Activated B cell treated with CpG ODN at 0.5 μM for 24 hours (primary cell): Measurements from ENCODE around the gene TMC2. TPM values are rescaled to one million over a fixed set of nuclear protein-coding genes. Genes with fewer than 3 reads are reported as not detected.
"Not testable (repeated sequence)": the region's sequence is repeated elsewhere in the genome, so short reads cannot be mapped to it uniquely, and the experiment has no call there.

Source experiments
- ATAC-seq: fragments of 200-7000 bp; cut with Tn5 transposase; one replicate; pipeline ENCODE4 v1.10.0; 2021; ENCODE audit warnings: low read depth, mild to moderate bottlenecking, moderate library complexity
- CTCF ChIA-PET: fragments of 350-600 bp; sonication (Branson Sonifier 250); formaldehyde crosslinking; loops from one replicate; lab custom pipeline; 2021; ENCODE audit warnings: antibody characterized with exemption; lab: Charles Lee
- POLR2A ChIA-PET: fragments of 350-600 bp; sonication (Branson Sonifier 250); formaldehyde crosslinking; loops from one replicate; lab custom pipeline; 2021; ENCODE audit warnings: antibody characterized with exemption; lab: Charles Lee
- DNase-seq: peaks from one replicate; pipeline ENCODE4 v3.0.0; 2022
- H3K27ac Mint-ChIP-seq: one replicate; pipeline ENCODE4 v1.8.0; 2020; ENCODE audit warnings: mixed read lengths
- H3K27me3 Mint-ChIP-seq: one replicate; pipeline ENCODE4 v1.8.0; 2021; ENCODE audit warnings: mixed read lengths
- H3K36me3 Mint-ChIP-seq: one replicate; pipeline ENCODE4 v1.8.0; 2021; ENCODE audit warnings: low read depth, mixed read lengths
- H3K4me1 Mint-ChIP-seq: one replicate; pipeline ENCODE4 v1.8.0; 2021; ENCODE audit warnings: mixed read lengths
- H3K4me3 Mint-ChIP-seq: one replicate; pipeline ENCODE4 v1.8.0; 2020; ENCODE audit warnings: mild to moderate bottlenecking, mixed read lengths
- H3K9me3 Mint-ChIP-seq: one replicate; pipeline ENCODE4 v1.8.0; 2020; ENCODE audit warnings: mixed read lengths
- intact Hi-C: fragments of 100-400 bp; cut with micrococcal nuclease; formaldehyde crosslinking; loops from one replicate; pipeline ENCODE4 v1.15.1; 2024
- total RNA-seq: library from RNA; stranded (reverse); gene quantifications from 2 replicates; pipeline ENCODE4 v1.2.3, GENCODE V29; 2022
- TF ChIP-seq, protein P1 (sequence below): fragments of 200-600 bp; IDR thresholded peaks from one replicate; pipeline ENCODE4 v1.8.0; 2022; ENCODE audit warnings: antibody characterized with exemption, mild to moderate bottlenecking

Gene TMC2, protein sequence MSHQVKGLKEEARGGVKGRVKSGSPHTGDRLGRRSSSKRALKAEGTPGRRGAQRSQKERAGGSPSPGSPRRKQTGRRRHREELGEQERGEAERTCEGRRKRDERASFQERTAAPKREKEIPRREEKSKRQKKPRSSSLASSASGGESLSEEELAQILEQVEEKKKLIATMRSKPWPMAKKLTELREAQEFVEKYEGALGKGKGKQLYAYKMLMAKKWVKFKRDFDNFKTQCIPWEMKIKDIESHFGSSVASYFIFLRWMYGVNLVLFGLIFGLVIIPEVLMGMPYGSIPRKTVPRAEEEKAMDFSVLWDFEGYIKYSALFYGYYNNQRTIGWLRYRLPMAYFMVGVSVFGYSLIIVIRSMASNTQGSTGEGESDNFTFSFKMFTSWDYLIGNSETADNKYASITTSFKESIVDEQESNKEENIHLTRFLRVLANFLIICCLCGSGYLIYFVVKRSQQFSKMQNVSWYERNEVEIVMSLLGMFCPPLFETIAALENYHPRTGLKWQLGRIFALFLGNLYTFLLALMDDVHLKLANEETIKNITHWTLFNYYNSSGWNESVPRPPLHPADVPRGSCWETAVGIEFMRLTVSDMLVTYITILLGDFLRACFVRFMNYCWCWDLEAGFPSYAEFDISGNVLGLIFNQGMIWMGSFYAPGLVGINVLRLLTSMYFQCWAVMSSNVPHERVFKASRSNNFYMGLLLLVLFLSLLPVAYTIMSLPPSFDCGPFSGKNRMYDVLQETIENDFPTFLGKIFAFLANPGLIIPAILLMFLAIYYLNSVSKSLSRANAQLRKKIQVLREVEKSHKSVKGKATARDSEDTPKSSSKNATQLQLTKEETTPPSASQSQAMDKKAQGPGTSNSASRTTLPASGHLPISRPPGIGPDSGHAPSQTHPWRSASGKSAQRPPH
- total RNA-seq = not detected in 2 replicates

- peaks cover 44% of the 10 kb centered on the region for H3K27me3 Mint-ChIP-seq
- H3K36me3 Mint-ChIP-seq = no peaks in the 10 kb centered on the region
Measured at GRCh38 chr20:2536560-2536986, at the start of gene TMC2. Gene TMC2, plus strand, starts transcription at chr20:2536573. Its CDS starts 49 bp downstream, at chr20:2536622.

DNA sequence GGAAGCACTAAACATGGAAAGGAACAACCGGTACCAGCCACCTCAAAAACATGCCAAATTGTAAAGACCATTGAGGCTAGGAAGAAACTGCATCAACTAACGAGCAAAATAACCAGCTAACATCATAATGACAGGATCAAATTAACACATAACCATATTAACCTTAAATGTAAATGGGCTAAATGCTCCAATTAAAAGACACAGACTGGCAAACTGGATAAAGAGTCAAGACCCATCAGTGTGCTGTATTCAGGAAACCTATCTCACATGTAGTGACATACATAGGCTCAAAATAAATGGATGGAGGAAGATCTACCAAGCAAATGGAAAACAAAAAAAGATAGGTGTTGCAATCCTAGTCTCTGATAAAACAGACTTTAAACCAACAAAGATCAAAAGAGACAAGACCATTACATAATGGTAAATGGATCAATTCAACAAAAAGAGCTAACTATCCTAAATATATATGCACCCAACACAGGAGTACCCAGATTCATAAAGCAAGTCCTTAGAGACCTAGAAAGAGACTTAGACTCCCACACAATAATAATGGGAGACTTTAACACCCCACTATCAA lies 33.5 kb upstream of the TMC2 start:
- H3K9me3 Mint-ChIP-seq, H3K27ac Mint-ChIP-seq, intact Hi-C loops, CTCF ChIA-PET, DNase-seq, POLR2A ChIA-PET, ATAC-seq, H3K27me3 Mint-ChIP-seq, H3K4me3 Mint-ChIP-seq: not testable (repeated sequence)
- H3K36me3 Mint-ChIP-seq = peaks cover 26% of the 10 kb centered on the region
- peaks cover 11% of the 10 kb centered on the region for H3K4me1 Mint-ChIP-seq

More at GRCh38 chr20:2536560-2536986, at the start of gene TMC2:
- H3K4me1 Mint-ChIP-seq = no peaks in the 10 kb centered on the region
- TF ChIP-seq, protein P1, sequence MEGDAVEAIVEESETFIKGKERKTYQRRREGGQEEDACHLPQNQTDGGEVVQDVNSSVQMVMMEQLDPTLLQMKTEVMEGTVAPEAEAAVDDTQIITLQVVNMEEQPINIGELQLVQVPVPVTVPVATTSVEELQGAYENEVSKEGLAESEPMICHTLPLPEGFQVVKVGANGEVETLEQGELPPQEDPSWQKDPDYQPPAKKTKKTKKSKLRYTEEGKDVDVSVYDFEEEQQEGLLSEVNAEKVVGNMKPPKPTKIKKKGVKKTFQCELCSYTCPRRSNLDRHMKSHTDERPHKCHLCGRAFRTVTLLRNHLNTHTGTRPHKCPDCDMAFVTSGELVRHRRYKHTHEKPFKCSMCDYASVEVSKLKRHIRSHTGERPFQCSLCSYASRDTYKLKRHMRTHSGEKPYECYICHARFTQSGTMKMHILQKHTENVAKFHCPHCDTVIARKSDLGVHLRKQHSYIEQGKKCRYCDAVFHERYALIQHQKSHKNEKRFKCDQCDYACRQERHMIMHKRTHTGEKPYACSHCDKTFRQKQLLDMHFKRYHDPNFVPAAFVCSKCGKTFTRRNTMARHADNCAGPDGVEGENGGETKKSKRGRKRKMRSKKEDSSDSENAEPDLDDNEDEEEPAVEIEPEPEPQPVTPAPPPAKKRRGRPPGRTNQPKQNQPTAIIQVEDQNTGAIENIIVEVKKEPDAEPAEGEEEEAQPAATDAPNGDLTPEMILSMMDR = no peak
- DNase-seq = no peak
- H3K27ac Mint-ChIP-seq = no peak within 1 kb of the TSS
- intact Hi-C loops = no loop called here
- H3K4me3 Mint-ChIP-seq = no peak within 1 kb of the TSS
- ChIA-PET CTCF (no interaction called here), POLR2A (no interaction called here)
- H3K9me3 Mint-ChIP-seq = no peaks in the 10 kb centered on the region
- ATAC-seq = no peak

DNA sequence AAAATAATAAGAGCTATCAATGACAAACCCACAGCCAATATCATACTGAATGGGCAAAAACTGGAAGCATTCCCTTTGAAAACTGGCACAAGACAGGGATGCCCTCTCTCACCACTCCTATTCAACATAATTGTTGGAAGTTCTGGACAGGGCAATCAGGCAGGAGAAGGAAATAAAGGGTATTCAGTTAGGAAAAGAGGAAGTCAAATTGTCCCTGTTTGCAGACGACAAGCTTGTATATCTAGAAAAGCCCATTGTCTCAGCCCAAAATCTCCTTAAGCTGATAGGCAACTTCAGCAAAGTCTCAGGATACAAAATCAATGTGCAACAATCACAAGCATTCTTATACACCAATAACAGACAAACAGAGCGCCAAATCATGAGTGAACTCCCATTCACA lies 31.6 kb upstream of the TMC2 start:
- intact Hi-C loops = loop anchor here (5.0 kb wide), 2 partner anchors 147 to 967 kb away; partner anchors contain the start of genes ATRN and NOP56
- DNase-seq, ATAC-seq, H3K9me3 Mint-ChIP-seq, POLR2A ChIA-PET, CTCF ChIA-PET, H3K27me3 Mint-ChIP-seq, H3K27ac Mint-ChIP-seq, H3K4me3 Mint-ChIP-seq: not testable (repeated sequence)
- Mint-ChIP-seq H3K4me1 (peaks cover 23% of the 10 kb centered on the region), H3K36me3 (peaks cover 18% of the 10 kb centered on the region)

DNA sequence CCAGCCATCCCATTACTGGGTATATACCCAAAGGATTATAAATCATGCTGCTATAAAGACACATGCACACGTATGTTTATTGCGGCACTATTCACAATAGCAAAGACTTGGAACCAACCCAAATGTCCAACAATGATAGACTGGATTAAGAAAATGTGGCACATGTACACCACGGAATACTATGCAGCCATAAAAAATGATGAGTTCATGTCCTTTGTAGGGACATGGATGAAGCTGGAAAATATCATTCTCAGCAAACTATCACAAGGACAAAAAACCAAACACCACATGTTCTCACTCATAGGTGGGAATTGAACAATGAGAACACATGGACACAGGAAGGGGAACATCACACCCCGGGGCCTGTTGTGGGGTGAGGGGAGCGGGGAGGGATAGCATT lies 29.9 kb upstream of the TMC2 start:
- H3K36me3 Mint-ChIP-seq, H3K4me3 Mint-ChIP-seq, CTCF ChIA-PET, DNase-seq, ATAC-seq, POLR2A ChIA-PET, H3K9me3 Mint-ChIP-seq, H3K27ac Mint-ChIP-seq, H3K27me3 Mint-ChIP-seq: not testable (repeated sequence)
- H3K4me1 Mint-ChIP-seq = peaks cover 23% of the 10 kb centered on the region
- intact Hi-C loops = loop anchor here (5.0 kb wide), 2 partner anchors 146 to 966 kb away; partner anchors contain the start of genes ATRN and NOP56

- H3K4me3 Mint-ChIP-seq = peak overlapping the region; percentile 100
- H3K4me1 Mint-ChIP-seq = peaks cover 23% of the 10 kb centered on the region
- POLR2A ChIA-PET = interaction anchor here (3.4 to 3.7 kb wide), 2 partner anchors 17 to 37 kb away, joined by 16 to 32 read pairs; partner anchors contain the start of gene SNRPB
- CTCF ChIA-PET = interaction anchor here (1.2 to 3.6 kb wide), 2 partner anchors 14 to 221 kb away, joined by 3 to 20 read pairs; no protein-coding TSS in a partner anchor
- H3K27me3 Mint-ChIP-seq = peaks cover 13% of the 10 kb centered on the region
- DNase-seq = no peak
- intact Hi-C loops = loop anchor here (5.0 kb wide), 2 partner anchors 145 to 965 kb away; partner anchors contain the start of genes ATRN and NOP56
- ATAC-seq = no peak
- H3K36me3 Mint-ChIP-seq = peaks cover 6% of the 10 kb centered on the region
- peak overlapping the region; percentile 96 for H3K27ac Mint-ChIP-seq
- no peaks in the 10 kb centered on the region for H3K9me3 Mint-ChIP-seq
- TF ChIP-seq, protein P1 = no peak
Measured at GRCh38 chr20:2507464-2507863, 28.9 kb upstream of the TMC2 start.
